H9 (cell line): ENCODE results near the gene ANKMY1. TPM values are rescaled to one million over a fixed set of nuclear protein-coding genes. Genes with fewer than 3 reads are reported as not detected.

Experiments used
- DNase-seq: peaks from one replicate; pipeline ENCODE4 v3.0.0-alpha.2; 2017
- H2AFZ ChIP-seq: one replicate; pipeline ENCODE4 v1.6.1; 2013; ENCODE audit warnings: mild to moderate bottlenecking, low read length, control low read depth, moderate library complexity
- H2AK5ac ChIP-seq: 2 replicates; pipeline ENCODE4 v1.6.1; 2013; ENCODE audit warnings: low read length, control low read depth, mixed read lengths; ENCODE audit not compliant: insufficient read length
- H2BK120ac ChIP-seq: one replicate; pipeline ENCODE4 v1.6.1; 2013; ENCODE audit warnings: low read depth, mild to moderate bottlenecking, low read length, control low read depth, inconsistent platforms; ENCODE audit not compliant: poor library complexity, severe bottlenecking
- H2BK12ac ChIP-seq: 2 replicates; pipeline ENCODE4 v1.6.1; 2013; ENCODE audit warnings: low read length, control low read depth, mixed read lengths, low read depth; ENCODE audit not compliant: insufficient read length
- H2BK15ac ChIP-seq: 2 replicates; pipeline ENCODE4 v1.6.1; 2013; ENCODE audit warnings: low read depth, low read length, control low read depth
- H2BK20ac ChIP-seq: one replicate; pipeline ENCODE4 v1.6.1; 2013; ENCODE audit warnings: low read depth, mild to moderate bottlenecking, low read length, control low read depth, inconsistent platforms; ENCODE audit not compliant: poor library complexity, severe bottlenecking
- H2BK5ac ChIP-seq: 2 replicates; pipeline ENCODE4 v1.6.1; 2013; ENCODE audit warnings: low read length, control low read depth, mixed read lengths; ENCODE audit not compliant: insufficient read length
- H3K14ac ChIP-seq: 2 replicates; pipeline ENCODE4 v1.6.1; 2013; ENCODE audit warnings: low read length, control low read depth; ENCODE audit not compliant: insufficient read depth
- H3K18ac ChIP-seq: 2 replicates; pipeline ENCODE4 v1.6.1; 2013; ENCODE audit warnings: low read depth, mild to moderate bottlenecking, mixed read lengths, low read length, control low read depth; ENCODE audit not compliant: insufficient read length
- H3K23ac ChIP-seq: 2 replicates; pipeline ENCODE4 v1.6.1; 2013; ENCODE audit warnings: low read length, control low read depth, mixed read lengths, low read depth; ENCODE audit not compliant: insufficient read length
- H3K23me2 ChIP-seq: 2 replicates; pipeline ENCODE4 v1.6.1; 2013; ENCODE audit warnings: low read depth, mild to moderate bottlenecking, mixed read lengths, low read length, control low read depth; ENCODE audit not compliant: insufficient read length, poor library complexity, severe bottlenecking
- H3K27ac ChIP-seq: 2 replicates; pipeline ENCODE4 v1.5.1; 2013; ENCODE audit warnings: low read length, control low read depth, mixed read lengths, low read depth; ENCODE audit not compliant: insufficient read length
- H3K27me3 ChIP-seq: 2 replicates; pipeline ENCODE4 v1.6.1; 2013; ENCODE audit warnings: low read length, control low read depth, inconsistent platforms; ENCODE audit not compliant: insufficient read depth
- H3K4ac ChIP-seq: 2 replicates; pipeline ENCODE4 v1.6.1; 2013; ENCODE audit warnings: low read depth, mild to moderate bottlenecking, control low read depth, inconsistent platforms, low read length, moderate library complexity
- H3K4me1 ChIP-seq: 2 replicates; pipeline ENCODE4 v1.6.1; 2013; ENCODE audit warnings: low read length, control low read depth, inconsistent platforms; ENCODE audit not compliant: insufficient read depth
- H3K4me2 ChIP-seq: 2 replicates; pipeline ENCODE4 v1.6.1; 2013; ENCODE audit warnings: low read length, control low read depth, mixed read lengths; ENCODE audit not compliant: insufficient read length, insufficient read depth
- H3K56ac ChIP-seq: 2 replicates; pipeline ENCODE4 v1.6.1; 2013; ENCODE audit warnings: low read depth, mild to moderate bottlenecking, mixed read lengths, low read length, control low read depth; ENCODE audit not compliant: insufficient read length
- H3K79me1 ChIP-seq: 2 replicates; pipeline ENCODE4 v1.6.1; 2013; ENCODE audit warnings: low read depth, mild to moderate bottlenecking, moderate library complexity, low read length, control low read depth, inconsistent platforms; ENCODE audit not compliant: insufficient read depth, poor library complexity, severe bottlenecking
- H3K79me2 ChIP-seq: 2 replicates; pipeline ENCODE4 v1.6.1; 2013; ENCODE audit warnings: low read length, control low read depth, inconsistent platforms; ENCODE audit not compliant: insufficient read depth
- H3K9ac ChIP-seq: 2 replicates; pipeline ENCODE4 v1.6.1; 2013; ENCODE audit warnings: low read length, control low read depth, mixed read lengths; ENCODE audit not compliant: insufficient read length; ENCODE audit errors: extremely low read depth
- H3K9me3 ChIP-seq: one replicate; pipeline ENCODE4 v1.6.1; 2013; ENCODE audit warnings: low read depth, low read length, inconsistent platforms; ENCODE audit not compliant: control insufficient read depth
- H3T11ph ChIP-seq: one replicate; pipeline ENCODE4 v1.6.1; 2013; ENCODE audit warnings: mild to moderate bottlenecking, low read length, control low read depth, inconsistent platforms
- H4K20me1 ChIP-seq: one replicate; pipeline ENCODE4 v1.6.1; 2013; ENCODE audit not compliant: control insufficient read depth, insufficient read length, insufficient read depth
- H4K5ac ChIP-seq: 2 replicates; pipeline ENCODE4 v1.6.1; 2013; ENCODE audit warnings: low read depth, mild to moderate bottlenecking, mixed read lengths, low read length, control low read depth; ENCODE audit not compliant: insufficient read length
- H4K8ac ChIP-seq: replicated peaks from 2 replicates; pipeline ENCODE4 v1.6.1; 2013; ENCODE audit warnings: low read length, control low read depth, mixed read lengths, low read depth; ENCODE audit not compliant: insufficient read length
- H4K91ac ChIP-seq: 2 replicates; pipeline ENCODE4 v1.6.1; 2013; ENCODE audit warnings: low read depth, mild to moderate bottlenecking, moderate library complexity, mixed read lengths, low read length, control low read depth; ENCODE audit not compliant: insufficient read length
- H3K27ac Mint-ChIP-seq, 3 experiments: 2 replicates in 2 of 3; 3 replicates in 1 of 3; pipeline ENCODE4 v1.8.0; 2020 to 2021; ENCODE audit warnings: mixed read lengths in 3 of 3, mild to moderate bottlenecking in 1 of 3, moderate library complexity in 1 of 3
- H3K27me3 Mint-ChIP-seq: 2 replicates; pipeline ENCODE4 v1.8.0; 2021; ENCODE audit warnings: low read depth, mild to moderate bottlenecking, moderate library complexity, mixed read lengths
- H3K36me3 Mint-ChIP-seq, 3 experiments: 2 replicates in 2 of 3; 3 replicates in 1 of 3; pipeline ENCODE4 v1.8.0; 2020 to 2021; ENCODE audit warnings: low read depth in 3 of 3, mixed read lengths in 3 of 3; ENCODE audit not compliant: insufficient read depth in 1 of 3
- H3K4me1 Mint-ChIP-seq, 2 experiments: 2 replicates each; pipeline ENCODE4 v1.8.0; 2020; ENCODE audit warnings: mixed read lengths in 2 of 2
- H3K4me3 Mint-ChIP-seq, 2 experiments: 2 replicates in 1 of 2; 3 replicates in 1 of 2; pipeline ENCODE4 v1.8.0; 2020 to 2021; ENCODE audit warnings: mild to moderate bottlenecking in 2 of 2, mixed read lengths in 2 of 2, moderate library complexity in 1 of 2
- H3K9me3 Mint-ChIP-seq, 2 experiments: 2 replicates in 1 of 2; 3 replicates in 1 of 2; pipeline ENCODE4 v1.8.0; 2020; ENCODE audit warnings: mild to moderate bottlenecking in 2 of 2, mixed read lengths in 2 of 2, moderate library complexity in 1 of 2
- WGBS: extraction: QIAGEN DNeasy Blood & Tissue Kit; methylation state at CpG from one replicate; pipeline ENCODE4 v1.1.7; 2013; ENCODE audit warnings: missing lambda C conversion rate, low lambda C conversion rate, mixed read lengths; ENCODE audit not compliant: insufficient read length; ENCODE audit errors: extremely low coverage; 5-methylcytosine and 5-hydroxymethylcytosine counted together
- total RNA-seq: library from RNA; stranded (reverse); gene quantifications from 2 replicates; pipeline ENCODE4 v1.2.1, GENCODE V29; 2021
- TF ChIP-seq, protein P1 (sequence below): fragments of 200-600 bp; sonication (generic); conservative IDR thresholded peaks from 3 replicates; pipeline ENCODE4 v1.8.0; 2021; ENCODE audit warnings: antibody characterized with exemption, mild to moderate bottlenecking

Gene ANKMY1
- total RNA-seq, 1 experiment from 2014 or later: 13.7 TPM

DNA sequence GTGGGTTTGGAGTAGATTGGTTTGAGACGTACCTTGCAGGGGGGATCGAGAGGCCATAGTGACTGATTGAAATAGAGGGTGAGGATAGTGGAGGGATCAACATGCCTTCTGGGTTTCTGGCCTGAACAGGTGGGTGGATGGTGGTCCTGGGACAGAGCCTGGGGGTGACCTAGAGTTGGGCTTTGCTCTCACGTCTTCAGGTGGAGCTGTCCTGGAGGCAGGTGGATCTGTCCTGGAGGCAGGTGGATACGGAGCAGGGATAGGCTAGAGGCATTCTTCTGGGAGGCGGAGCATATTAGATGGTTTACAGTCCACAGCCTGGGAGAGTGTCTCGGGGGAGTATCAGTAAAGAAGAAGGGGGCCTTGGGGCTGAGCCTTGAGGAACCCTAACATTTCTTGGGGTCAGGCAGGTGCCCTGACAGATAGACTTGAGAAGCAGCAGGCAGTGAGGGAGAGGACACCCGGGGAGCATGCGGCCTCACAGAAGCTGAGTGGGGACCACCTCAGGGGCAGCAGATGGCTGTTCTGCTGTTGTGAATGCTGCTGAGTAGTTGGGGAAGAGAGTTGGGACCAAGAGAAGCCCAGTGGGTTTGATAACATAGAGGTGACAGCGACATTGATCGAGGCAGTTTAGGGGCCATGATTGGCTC is 30.3 kb upstream of the ANKMY1 start:
- Histone ChIP-seq H3K4me2 (peak overlapping the region; percentile 91), H2AFZ (no peak overlapping the region), H3K4me1 (peaks cover 12% of the 10 kb centered on the region), H3K79me2 (peaks cover 13% of the 10 kb centered on the region), H2BK120ac (no peak overlapping the region), H3K4ac (no peak overlapping the region), H3K23ac (no peak overlapping the region), H4K20me1 (no peaks in the 10 kb centered on the region), H2BK5ac (no peak overlapping the region), H3K27me3 (no peaks in the 10 kb centered on the region), H3K27ac (no peak overlapping the region), H4K91ac (no peak overlapping the region), H2BK20ac (no peak overlapping the region), H3K56ac (no peak overlapping the region), H2BK12ac (no peak overlapping the region), H3K79me1 (peaks cover 5% of the 10 kb centered on the region), H3T11ph (no peak overlapping the region), H3K18ac (no peak overlapping the region), H3K9ac (no peak overlapping the region), H3K9me3 (no peaks in the 10 kb centered on the region), H2BK15ac (no peak overlapping the region), H3K14ac (no peak overlapping the region), H3K23me2 (peaks cover 14% of the 10 kb centered on the region), H2AK5ac (no peak overlapping the region), H4K5ac (no peak overlapping the region), H4K8ac (no peak overlapping the region)
- Mint-ChIP-seq H3K4me3 (peak overlapping the region; percentile 95 to 97), H3K36me3 (peaks cover 12 to 30% (median 13%) of the 10 kb centered on the region in 3 experiments), H3K27me3 (no peaks in the 10 kb centered on the region; the same call in 1 of the 2 replicates), H3K4me1 (peaks cover 23 to 27% of the 10 kb centered on the region in 2 experiments), H3K27ac (0 out of 7 replicates have a peak overlapping the region, but pooled peaks of 1 of the 3 experiments have one; percentile 6), H3K9me3 (peaks cover 0 to 2% of the 10 kb centered on the region in 2 experiments; a peak in 1 of 5 replicates)
- no CpG with 5 or more reads among the region's 10 CpGs for WGBS
- TF ChIP-seq, protein P1, sequence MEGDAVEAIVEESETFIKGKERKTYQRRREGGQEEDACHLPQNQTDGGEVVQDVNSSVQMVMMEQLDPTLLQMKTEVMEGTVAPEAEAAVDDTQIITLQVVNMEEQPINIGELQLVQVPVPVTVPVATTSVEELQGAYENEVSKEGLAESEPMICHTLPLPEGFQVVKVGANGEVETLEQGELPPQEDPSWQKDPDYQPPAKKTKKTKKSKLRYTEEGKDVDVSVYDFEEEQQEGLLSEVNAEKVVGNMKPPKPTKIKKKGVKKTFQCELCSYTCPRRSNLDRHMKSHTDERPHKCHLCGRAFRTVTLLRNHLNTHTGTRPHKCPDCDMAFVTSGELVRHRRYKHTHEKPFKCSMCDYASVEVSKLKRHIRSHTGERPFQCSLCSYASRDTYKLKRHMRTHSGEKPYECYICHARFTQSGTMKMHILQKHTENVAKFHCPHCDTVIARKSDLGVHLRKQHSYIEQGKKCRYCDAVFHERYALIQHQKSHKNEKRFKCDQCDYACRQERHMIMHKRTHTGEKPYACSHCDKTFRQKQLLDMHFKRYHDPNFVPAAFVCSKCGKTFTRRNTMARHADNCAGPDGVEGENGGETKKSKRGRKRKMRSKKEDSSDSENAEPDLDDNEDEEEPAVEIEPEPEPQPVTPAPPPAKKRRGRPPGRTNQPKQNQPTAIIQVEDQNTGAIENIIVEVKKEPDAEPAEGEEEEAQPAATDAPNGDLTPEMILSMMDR: no peak
- DNase-seq: no peak
